Thyroid gland (tissue), 4 donors: Measurements from ENCODE around the gene NOS1AP. TPM values are rescaled to one million over a fixed set of nuclear protein-coding genes. Genes with fewer than 3 reads are reported as not detected.

Experiments used
- DNase-seq, 2 donors: peaks; one replicate each; pipeline ENCODE4 v3.0.0-alpha.2; 2019
- H3K27ac ChIP-seq, 3 donors: fragments of 200-600 bp; sonication (generic); 1 replicate in 2 of 3; 2 replicates in 1 of 3; pipeline ENCODE4 v1.5.1; 2016 to 2019; ENCODE audit warnings: mild to moderate bottlenecking in 1 of 3, moderate library complexity in 1 of 3
- H3K27me3 ChIP-seq: fragments of 200-600 bp; sonication (generic); one replicate; pipeline ENCODE4 v1.5.1; 2019
- H3K36me3 ChIP-seq, 2 donors: fragments of 200-600 bp; sonication (generic); one replicate each; pipeline ENCODE4 v1.5.1; 2016 to 2019
- H3K4me1 ChIP-seq, 2 donors: fragments of 200-600 bp; sonication (generic); one replicate each; pipeline ENCODE4 v1.5.1; 2017 to 2019
- H3K4me3 ChIP-seq, 3 donors: fragments of 200-600 bp; sonication (generic); replicated peaks in 1 of 3; 1 replicate in 2 of 3; 2 replicates in 1 of 3; pipeline ENCODE4 v1.5.1; 2016; ENCODE audit warnings: mild to moderate bottlenecking in 1 of 3
- H3K9me3 ChIP-seq: fragments of 200-600 bp; sonication (generic); one replicate; pipeline ENCODE4 v1.5.1; 2017
- CTCF ChIP-seq, 6 experiments: fragments of 200-600 bp in 3 of 6; fragments of 450-650 bp in 3 of 6; sonication (generic) in 3 of 6; IDR thresholded peaks; one replicate each; pipeline ENCODE4 v1.5.1; 2016 to 2019; ENCODE audit warnings: antibody characterized with exemption in 6 of 6, mild to moderate bottlenecking in 2 of 6, inconsistent platforms in 1 of 6, moderate library complexity in 1 of 6
- POLR2A ChIP-seq, 2 donors: fragments of 450-650 bp; IDR thresholded peaks; one replicate each; pipeline ENCODE4 v1.6.1; 2017; ENCODE audit warnings: antibody characterized with exemption in 2 of 2, mild to moderate bottlenecking in 2 of 2, moderate library complexity in 1 of 2
- WGBS, 2 donors: methylation state at CpG; one replicate each; pipeline ENCODE4 v1.1.5; 2017; 5-methylcytosine and 5-hydroxymethylcytosine counted together
- intact Hi-C: fragments of 100-400 bp; cut with DNase I; formaldehyde crosslinking; loops from one replicate; pipeline ENCODE4 v1.15.1; 2023
- total RNA-seq, 4 donors: library from RNA; depleted of rRNA; stranded (reverse); fragments of >200 nt; gene quantifications; one replicate each; pipeline ENCODE4 v1.2.3, GENCODE V29; 2016

Gene NOS1AP
- total RNA-seq, 4 donors from 2014 or later = 0.40 to 2.2 (median 0.54) TPM

- WGBS, 2 donors = 20 to 57% methylated on average over 1 to 2 of the region's 2 CpGs
- TF ChIP-seq CTCF (IDR thresholded peaks at IDR 0.05) (no peak), POLR2A (IDR thresholded peaks at IDR 0.05) (no peak)
- peak in 1 of 2 donors; percentile 9 for DNase-seq
- H3K27ac ChIP-seq = no peak overlapping the region
- intact Hi-C loops = no loop called here
- peaks cover 18 to 26% of the 10 kb centered on the region in 2 donors for H3K4me1 ChIP-seq
- H3K27me3 ChIP-seq = no peaks in the 10 kb centered on the region
- no peaks in the 10 kb centered on the region for H3K9me3 ChIP-seq
- H3K36me3 ChIP-seq = no peaks in the 10 kb centered on the region
- H3K4me3 ChIP-seq = no peak overlapping the region
Measured at GRCh38 chr1:162283657-162284056, 214.2 kb downstream of the NOS1AP start.

DNA sequence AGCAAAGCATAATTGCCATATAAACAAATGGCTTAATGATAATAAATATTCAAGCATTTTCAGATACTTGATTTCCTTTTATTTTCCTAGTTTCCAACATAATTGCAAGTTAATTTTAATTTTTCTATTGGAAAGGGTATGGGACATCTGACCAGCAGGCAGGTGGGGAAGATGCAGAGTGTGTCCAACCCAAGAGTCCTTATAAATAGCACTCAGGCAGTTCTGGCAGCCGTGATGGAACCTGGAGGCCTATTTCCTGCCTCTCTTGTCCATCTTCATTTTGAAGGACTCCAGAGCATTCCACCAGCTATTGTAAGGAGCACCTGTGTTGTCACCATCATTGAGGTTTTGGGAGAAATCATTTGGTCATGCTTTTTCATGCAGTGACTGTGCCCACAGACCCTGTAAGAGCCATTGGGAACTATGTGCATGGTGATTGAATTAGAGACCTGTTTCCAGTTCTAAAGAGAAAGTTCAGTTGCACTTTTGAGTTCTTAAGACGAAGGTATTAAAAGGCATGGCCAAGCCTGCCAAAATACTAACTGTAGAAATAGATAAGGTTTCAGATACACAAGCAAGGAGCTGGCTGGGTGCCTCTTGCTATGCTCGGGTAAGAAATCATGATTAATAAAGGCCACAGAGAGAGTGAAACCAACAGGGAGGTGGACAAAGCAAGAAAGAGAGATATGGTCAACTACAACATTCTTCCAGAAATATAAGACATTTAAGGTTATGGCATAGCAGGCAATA is 214.9 kb downstream of the NOS1AP start:
- no peaks in the 10 kb centered on the region for H3K36me3 ChIP-seq
- H3K9me3 ChIP-seq = no peaks in the 10 kb centered on the region
- H3K4me3 ChIP-seq = no peak overlapping the region
- intact Hi-C loops = no loop called here
- WGBS, 2 donors = 30 to 36% methylated on average over 3 of the region's 3 CpGs
- no peak for TF ChIP-seq CTCF (IDR thresholded peaks at IDR 0.05)
- peak in 1 of 2 donors; percentile 29 for DNase-seq
- peak overlapping the region; percentile 3 to 24 (median 17) for H3K27ac ChIP-seq
- H3K27me3 ChIP-seq = no peaks in the 10 kb centered on the region
- peaks cover 14 to 26% of the 10 kb centered on the region in 2 donors for H3K4me1 ChIP-seq

DNA sequence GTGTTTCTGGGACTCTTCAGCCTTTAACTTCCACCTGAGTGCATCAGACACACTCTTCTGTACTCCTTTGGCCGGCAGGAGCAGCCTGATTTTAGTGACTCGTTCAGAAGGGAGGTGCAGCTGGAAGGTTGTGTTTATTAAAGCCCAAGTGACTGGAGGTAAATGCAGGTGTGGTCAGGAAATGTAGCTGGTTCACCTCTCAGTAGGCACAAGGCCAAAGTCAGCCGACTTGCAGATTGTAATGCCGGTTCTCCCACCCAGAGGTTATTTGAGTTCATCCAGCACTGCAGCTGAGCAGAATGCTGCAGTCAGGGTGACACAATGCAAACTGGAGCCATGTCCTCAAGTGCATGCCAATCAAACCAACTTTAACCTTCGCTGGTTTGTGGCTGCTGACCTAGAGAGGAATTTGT is 215.7 kb downstream of the NOS1AP start:
- Histone ChIP-seq H3K36me3 (no peaks in the 10 kb centered on the region), H3K27ac (peak overlapping the region; percentile 3 to 66 (median 24)), H3K9me3 (no peaks in the 10 kb centered on the region), H3K4me1 (peaks cover 14 to 26% of the 10 kb centered on the region in 2 donors), H3K27me3 (no peaks in the 10 kb centered on the region), H3K4me3 (no peak overlapping the region)
- peak; percentile 95 for DNase-seq
- TF ChIP-seq POLR2A (IDR thresholded peaks at IDR 0.05) = no peak
- TF ChIP-seq CTCF (IDR thresholded peaks at IDR 0.05) = no peak
- intact Hi-C loops = no loop called here
- WGBS, 2 donors = 9 to 18% methylated on average over 5 of the region's 5 CpGs

DNA sequence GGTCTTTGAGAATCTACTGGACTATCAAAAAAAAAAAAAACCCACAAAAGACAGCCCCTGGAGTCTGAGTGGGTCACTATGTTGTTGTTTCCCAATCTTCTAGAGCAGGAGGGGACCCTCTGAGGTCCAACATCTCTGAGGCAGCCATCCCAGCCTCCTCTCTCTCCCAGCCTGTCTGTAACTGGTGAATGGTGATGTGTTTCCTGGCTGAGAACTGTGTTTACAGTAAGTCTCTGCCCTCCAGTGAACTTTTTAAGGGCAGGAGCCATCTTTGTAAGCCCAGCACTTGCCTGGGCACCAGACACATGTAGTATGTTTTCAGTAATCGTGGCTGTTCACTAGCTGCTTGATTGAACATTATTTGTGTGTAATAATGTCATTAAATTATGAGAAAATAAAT is 221.5 kb downstream of the NOS1AP start:
- TF ChIP-seq CTCF (IDR thresholded peaks at IDR 0.05) (no peak), POLR2A (IDR thresholded peaks at IDR 0.05) (no peak)
- Histone ChIP-seq H3K27ac (no peak overlapping the region), H3K4me1 (no peaks in the 10 kb centered on the region), H3K9me3 (no peaks in the 10 kb centered on the region), H3K27me3 (no peaks in the 10 kb centered on the region), H3K36me3 (no peaks in the 10 kb centered on the region), H3K4me3 (no peak overlapping the region)
- intact Hi-C loops = no loop called here
- 94 to 97% methylated on average over 1 of the region's 1 CpG for WGBS, 2 donors
- DNase-seq = no peak

DNA sequence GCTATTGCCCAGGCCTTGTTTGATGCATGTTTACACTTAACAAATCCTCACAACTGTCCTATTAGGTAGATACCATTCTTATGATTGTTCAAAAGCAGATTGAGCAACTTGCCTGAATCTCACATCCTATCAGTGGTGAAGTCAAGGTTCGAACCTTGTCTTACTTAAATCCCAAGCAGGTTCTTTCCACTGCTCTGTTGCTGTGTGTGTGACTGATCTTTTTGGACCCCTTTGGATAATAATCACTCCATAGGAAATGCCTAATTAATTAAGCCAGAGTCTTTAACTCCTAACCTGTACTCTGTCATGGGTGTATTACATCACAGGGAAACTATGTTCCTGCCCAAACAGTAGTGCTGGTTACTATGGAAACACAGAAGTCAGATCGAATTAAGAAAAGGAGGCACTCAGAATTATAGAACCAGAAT is 222.9 kb downstream of the NOS1AP start:
- H3K4me1 ChIP-seq = no peaks in the 10 kb centered on the region
- intact Hi-C loops = no loop called here

More for the DNA sequence above, 222.9 kb downstream of the NOS1AP start:
- no peaks in the 10 kb centered on the region for H3K27me3 ChIP-seq
- no peak overlapping the region for H3K4me3 ChIP-seq
- H3K36me3 ChIP-seq = no peaks in the 10 kb centered on the region
- WGBS, 2 donors = 51 to 57% methylated on average over 2 of the region's 2 CpGs
- no peak for DNase-seq
- TF ChIP-seq CTCF (IDR thresholded peaks at IDR 0.05) (no peak), POLR2A (IDR thresholded peaks at IDR 0.05) (no peak)
- H3K27ac ChIP-seq = no peak overlapping the region
- H3K9me3 ChIP-seq = no peaks in the 10 kb centered on the region
